Measurements from ENCODE around the gene ABHD11.
A peak's percentile ranks its signal among the peaks of the same experiment; 100 is the strongest.

The ABHD11 gene

DNA sequence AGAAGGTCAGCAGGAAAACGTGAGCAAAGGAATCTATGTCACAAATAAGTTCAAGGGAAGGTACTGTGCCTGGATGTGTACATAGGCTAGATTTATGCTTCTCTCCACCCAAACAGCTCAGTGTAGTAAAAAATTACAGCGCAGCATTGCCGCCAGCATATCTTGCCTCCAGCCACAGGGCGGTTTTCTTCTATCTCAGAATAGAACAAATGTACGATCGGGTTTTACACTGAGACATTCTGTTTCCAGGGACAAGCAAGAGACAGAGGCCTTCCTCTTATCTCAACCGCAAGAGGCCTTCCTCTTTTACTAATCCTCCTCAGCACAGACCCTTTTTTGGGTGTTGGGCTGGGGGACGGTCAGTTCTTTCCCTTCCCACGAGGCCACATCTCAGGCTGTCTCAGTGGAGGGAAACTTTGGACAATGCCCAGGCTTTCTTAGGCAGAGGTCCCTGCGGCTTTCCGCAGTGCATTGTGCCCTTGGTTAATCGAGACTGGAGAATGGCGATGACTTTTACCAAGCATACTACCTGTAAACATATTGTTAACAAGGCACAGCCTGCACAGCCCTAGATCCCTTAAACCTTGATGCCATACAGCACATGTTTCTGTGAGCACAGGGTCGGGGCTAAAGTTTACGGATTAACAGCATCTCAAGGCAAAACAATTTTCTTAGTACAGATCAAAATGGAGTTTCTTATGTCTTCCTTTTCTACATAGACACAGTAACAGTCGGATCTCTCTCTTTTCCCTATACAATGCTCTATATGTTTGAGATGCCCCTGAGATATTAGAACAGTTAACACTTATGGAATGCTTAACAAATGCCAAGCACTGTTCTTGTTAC is 11.6 kb upstream of the ABHD11 start:
- DNase-seq (ENCODE audit: low read depth, low spot score), result no peak
- no peak overlapping the region for H3K4me3 ChIP-seq
- no peaks in the 10 kb centered on the region for H3K9me3 ChIP-seq (ENCODE audit: low read depth, low read length)
- H3K36me3 ChIP-seq (ENCODE audit: insufficient read depth, low read length), result no peaks in the 10 kb centered on the region
- no peak overlapping the region for H3K9ac ChIP-seq (ENCODE audit: insufficient read length)
- TF ChIP-seq POLR2AphosphoS5 (IDR thresholded peaks at IDR 0.05; ENCODE audit: borderline replicate concordance, low read depth, low read length), result no peak
- TF ChIP-seq EZH2 (IDR thresholded peaks at IDR 0.05), result no peak
- TF ChIP-seq FOXP2 (optimal IDR thresholded peaks at IDR 0.05; ENCODE audit: control extremely low read depth, extremely low read length, insufficient read depth), result no peak
- no peak overlapping the region for H3K27ac ChIP-seq

DNA sequence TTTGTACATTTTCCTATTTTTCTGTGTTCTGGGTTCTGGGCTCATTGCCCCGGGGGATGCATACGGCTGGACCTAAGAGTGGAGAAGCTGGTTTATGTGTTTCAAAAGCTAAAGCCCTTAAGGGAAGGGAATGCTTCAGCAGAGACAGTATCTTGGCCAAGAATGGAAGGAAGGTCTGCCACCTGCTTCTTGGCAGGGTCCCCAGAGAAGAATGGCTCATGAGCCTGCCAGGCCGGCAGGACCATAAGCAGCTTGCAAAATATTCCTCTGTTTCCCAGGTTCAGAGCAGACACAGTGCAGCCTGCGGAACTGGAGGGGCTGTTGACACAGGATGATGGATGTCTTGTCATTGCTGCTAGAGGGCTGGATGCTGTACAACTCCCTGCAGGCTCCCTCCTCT is 7.8 kb upstream of the ABHD11 start:
- no peak overlapping the region for H3K27ac ChIP-seq
- H3K9ac ChIP-seq (ENCODE audit: insufficient read length), result no peak overlapping the region

DNA sequence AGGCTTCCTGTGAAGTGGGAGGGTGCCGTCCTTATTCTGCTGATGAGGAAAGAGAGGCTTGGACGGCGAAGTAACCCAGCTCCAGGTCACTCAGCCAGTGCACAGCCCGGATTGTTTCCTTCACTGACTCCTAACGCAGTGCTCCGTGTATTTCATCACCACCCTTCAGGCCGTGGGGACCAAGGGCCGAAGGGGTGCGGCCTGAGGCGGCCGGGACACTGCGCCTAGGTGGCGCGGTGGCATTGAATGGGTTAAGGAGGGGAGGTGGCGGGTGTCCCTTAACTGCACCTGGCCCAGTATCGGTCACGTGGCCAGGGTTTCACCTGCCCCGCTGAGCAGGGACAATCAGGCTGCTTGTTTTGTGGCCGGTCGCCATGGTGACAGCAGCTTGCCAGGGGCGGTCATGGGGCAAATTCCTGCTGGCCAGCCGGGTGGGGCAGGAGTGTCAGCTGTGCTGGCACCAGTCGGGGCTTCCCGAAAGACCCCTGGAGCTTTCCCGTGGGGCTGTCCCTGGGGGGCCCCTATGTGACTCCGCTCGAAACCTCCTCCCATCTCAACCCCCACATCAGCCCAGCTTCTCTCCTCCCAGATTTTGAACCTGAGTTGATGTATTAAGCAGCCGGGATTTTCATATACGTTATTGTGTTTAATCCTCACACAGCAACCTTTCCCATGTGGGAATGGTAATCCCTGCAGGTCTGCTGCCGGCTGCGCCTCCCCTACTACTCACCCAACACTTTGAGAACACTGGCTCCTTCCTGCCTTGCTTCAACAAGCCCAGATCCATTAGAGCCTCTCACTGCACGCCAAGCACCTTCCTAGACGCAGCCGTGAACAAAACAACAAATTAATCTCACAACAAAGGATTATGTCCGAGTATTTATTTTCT is 4.4 kb upstream of the ABHD11 start:
- H3K27ac ChIP-seq, result no peak overlapping the region
- H3K36me3 ChIP-seq (ENCODE audit: insufficient read depth, low read length), result no peaks in the 10 kb centered on the region
- H3K9ac ChIP-seq (ENCODE audit: insufficient read length), result no peak overlapping the region
- H3K4me3 ChIP-seq, result no peak overlapping the region
- DNase-seq (ENCODE audit: low read depth, low spot score), result no peak
- H3K9me3 ChIP-seq (ENCODE audit: low read depth, low read length), result no peaks in the 10 kb centered on the region
- TF ChIP-seq POLR2AphosphoS5 (IDR thresholded peaks at IDR 0.05; ENCODE audit: borderline replicate concordance, low read depth, low read length) (no peak), FOXP2 (optimal IDR thresholded peaks at IDR 0.05; ENCODE audit: control extremely low read depth, extremely low read length, insufficient read depth) (no peak), EZH2 (IDR thresholded peaks at IDR 0.05) (no peak)

More for the DNA sequence above, 7.8 kb upstream of the ABHD11 start:
- no peak overlapping the region for H3K4me3 ChIP-seq
- no peak for DNase-seq (ENCODE audit: low read depth, low spot score)
- H3K9me3 ChIP-seq (ENCODE audit: low read depth, low read length), result no peaks in the 10 kb centered on the region
- no peaks in the 10 kb centered on the region for H3K36me3 ChIP-seq (ENCODE audit: insufficient read depth, low read length)
- TF ChIP-seq EZH2 (IDR thresholded peaks at IDR 0.05) (no peak), FOXP2 (optimal IDR thresholded peaks at IDR 0.05; ENCODE audit: control extremely low read depth, extremely low read length, insufficient read depth) (no peak), POLR2AphosphoS5 (IDR thresholded peaks at IDR 0.05; ENCODE audit: borderline replicate concordance, low read depth, low read length) (no peak)

GRCh38 chr7:73742338-73742752 is 3.7 kb upstream of the ABHD11 start:
- no peak overlapping the region for H3K27ac ChIP-seq
- no peaks in the 10 kb centered on the region for H3K9me3 ChIP-seq (ENCODE audit: low read depth, low read length)
- TF ChIP-seq FOXP2 (optimal IDR thresholded peaks at IDR 0.05; ENCODE audit: control extremely low read depth, extremely low read length, insufficient read depth), result no peak
- TF ChIP-seq EZH2 (IDR thresholded peaks at IDR 0.05), result no peak
- no peak for TF ChIP-seq POLR2AphosphoS5 (IDR thresholded peaks at IDR 0.05; ENCODE audit: borderline replicate concordance, low read depth, low read length)
- no peak overlapping the region for H3K9ac ChIP-seq (ENCODE audit: insufficient read length)
- no peaks in the 10 kb centered on the region; the same call in 1 of the 2 replicates for H3K36me3 ChIP-seq (ENCODE audit: insufficient read depth, low read length)
- DNase-seq (ENCODE audit: low read depth, low spot score), result no peak
- H3K4me3 ChIP-seq, result no peak overlapping the region

DNA sequence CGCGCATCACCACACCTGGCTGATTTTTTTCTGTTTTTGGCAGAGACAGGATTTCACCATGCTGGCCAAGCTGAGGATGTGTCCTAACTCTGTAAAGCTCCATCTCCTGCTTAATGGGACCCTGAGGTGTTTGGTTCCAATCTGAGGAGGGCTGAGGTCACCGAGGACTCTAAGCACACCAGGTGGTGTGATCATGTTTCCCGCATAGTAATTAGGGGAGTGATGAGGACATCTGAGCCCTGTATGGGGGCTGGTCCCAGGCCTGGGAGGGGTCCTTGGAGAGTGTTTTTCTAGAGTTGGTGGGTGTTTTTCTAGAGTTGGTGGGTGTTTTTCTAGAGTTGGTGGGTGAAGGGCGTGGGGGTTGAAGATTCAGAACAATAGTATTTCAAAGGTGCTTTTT is 3.0 kb upstream of the ABHD11 start:
- DNase-seq (ENCODE audit: low read depth, low spot score), result no peak
- no peak overlapping the region for H3K4me3 ChIP-seq
- H3K9ac ChIP-seq (ENCODE audit: insufficient read length), result no peak overlapping the region
- no peaks in the 10 kb centered on the region; the same call in 1 of the 2 replicates for H3K36me3 ChIP-seq (ENCODE audit: insufficient read depth, low read length)
- H3K9me3 ChIP-seq (ENCODE audit: low read depth, low read length), result no peaks in the 10 kb centered on the region
- TF ChIP-seq FOXP2 (optimal IDR thresholded peaks at IDR 0.05; ENCODE audit: control extremely low read depth, extremely low read length, insufficient read depth), result no peak
- no peak for TF ChIP-seq EZH2 (IDR thresholded peaks at IDR 0.05)
- TF ChIP-seq POLR2AphosphoS5 (IDR thresholded peaks at IDR 0.05; ENCODE audit: borderline replicate concordance, low read depth, low read length), result no peak
- H3K27ac ChIP-seq, result no peak overlapping the region

DNA sequence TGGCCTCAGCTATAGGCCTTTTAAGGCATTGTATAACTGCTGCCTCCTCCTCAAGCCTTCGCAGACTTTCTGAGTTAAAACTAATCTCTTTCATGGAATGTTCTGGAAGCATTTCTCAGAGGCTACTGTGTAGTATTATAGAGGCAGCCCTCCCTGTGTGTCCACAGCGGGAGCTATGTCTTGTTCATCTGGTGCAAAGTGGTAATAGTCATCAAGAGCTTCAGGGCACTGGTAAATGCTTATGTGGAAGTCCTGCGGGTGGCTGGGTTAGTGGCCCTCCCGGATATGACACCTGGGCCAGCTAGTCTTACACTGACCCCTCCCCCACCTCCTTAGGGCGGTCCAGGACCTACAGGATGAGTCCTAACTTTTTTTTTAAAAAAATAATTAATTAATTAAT is 2.2 kb upstream of the ABHD11 start:
- H3K27ac ChIP-seq, result no peak overlapping the region
- H3K9ac ChIP-seq (ENCODE audit: insufficient read length), result no peak overlapping the region
- TF ChIP-seq POLR2AphosphoS5 (IDR thresholded peaks at IDR 0.05; ENCODE audit: borderline replicate concordance, low read depth, low read length) (no peak), FOXP2 (optimal IDR thresholded peaks at IDR 0.05; ENCODE audit: control extremely low read depth, extremely low read length, insufficient read depth) (no peak), EZH2 (IDR thresholded peaks at IDR 0.05) (no peak)
- DNase-seq (ENCODE audit: low read depth, low spot score), result no peak
- no peaks in the 10 kb centered on the region for H3K9me3 ChIP-seq (ENCODE audit: low read depth, low read length)
- H3K4me3 ChIP-seq, result no peak overlapping the region
- no peaks in the 10 kb centered on the region; the same call in 1 of the 2 replicates for H3K36me3 ChIP-seq (ENCODE audit: insufficient read depth, low read length)

DNA sequence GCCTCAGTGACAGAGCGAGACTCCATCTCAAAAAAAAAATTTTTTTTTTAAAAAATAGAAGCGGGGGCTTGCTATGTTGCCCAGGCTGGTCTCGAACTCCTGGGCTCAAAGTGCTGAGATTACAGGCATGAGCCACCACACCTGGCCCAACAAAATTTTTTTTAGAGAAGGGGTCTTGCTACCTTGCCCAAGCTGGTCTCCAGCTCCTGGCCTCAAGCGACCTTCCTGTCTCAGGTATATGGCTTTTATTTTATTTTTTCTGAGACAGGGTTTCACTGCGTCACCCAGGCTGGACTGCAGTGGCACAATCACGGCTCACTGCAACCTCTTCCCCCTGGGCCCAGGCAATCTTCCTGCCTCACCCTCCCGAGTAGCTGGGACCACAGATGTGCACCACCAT is 1.6 kb upstream of the ABHD11 start:
- TF ChIP-seq POLR2AphosphoS5 (IDR thresholded peaks at IDR 0.05; ENCODE audit: borderline replicate concordance, low read depth, low read length), result no peak
- TF ChIP-seq EZH2 (IDR thresholded peaks at IDR 0.05), result no peak
- no peak for TF ChIP-seq FOXP2 (optimal IDR thresholded peaks at IDR 0.05; ENCODE audit: control extremely low read depth, extremely low read length, insufficient read depth)
- no peak overlapping the region for H3K9ac ChIP-seq (ENCODE audit: insufficient read length)
- no peaks in the 10 kb centered on the region; the same call in 1 of the 2 replicates for H3K36me3 ChIP-seq (ENCODE audit: insufficient read depth, low read length)
- DNase-seq (ENCODE audit: low read depth, low spot score), result no peak
- H3K4me3 ChIP-seq, result no peak overlapping the region
- no peak overlapping the region for H3K27ac ChIP-seq
- H3K9me3 ChIP-seq (ENCODE audit: low read depth, low read length), result no peaks in the 10 kb centered on the region

GRCh38 chr7:73739387-73739767 is 775 bp upstream of the ABHD11 start:
- Histone ChIP-seq H3K9ac (ENCODE audit: insufficient read length) (peak overlapping the region; percentile 84), H3K27ac (peak overlapping the region; percentile 33; the same call in 1 of the 2 replicates), H3K4me3 (peak overlapping the region; percentile 97), H3K36me3 (ENCODE audit: insufficient read depth, low read length) (no peaks in the 10 kb centered on the region; the same call in 1 of the 2 replicates), H3K9me3 (ENCODE audit: low read depth, low read length) (no peaks in the 10 kb centered on the region)
- no peak for TF ChIP-seq EZH2 (IDR thresholded peaks at IDR 0.05)
- DNase-seq (ENCODE audit: low read depth, low spot score), result no peak
